ENCODE data around the gene SARNP. TPM values are rescaled to one million over a fixed set of nuclear protein-coding genes. Genes with fewer than 3 reads are reported as not detected.

The SARNP gene
- polyA plus RNA-seq, 3 donors, result 131 to 167 (median 158) TPM

GRCh38 chr12:55715169-55715764 is 102.3 kb downstream of the SARNP start:
- DNase-seq (ENCODE audit: low read depth in 3 of 3, low spot score in 2 of 3), result no peak

- DNase-seq (ENCODE audit: low read depth in 3 of 3, low spot score in 2 of 3), result no peak
These were observed 103.8 kb downstream of the SARNP start for GRCh38 chr12:55713721-55714120.

- DNase-seq (ENCODE audit: low read depth in 3 of 3, low spot score in 2 of 3), result no peak
These were observed 104.7 kb downstream of the SARNP start for GRCh38 chr12:55712700-55713415.

GRCh38 chr12:55711786-55712553 is 105.6 kb downstream of the SARNP start:
- DNase-seq (ENCODE audit: low read depth in 3 of 3, low spot score in 2 of 3), result no peak

GRCh38 chr12:55708695-55709233 is 108.8 kb downstream of the SARNP start:
- no peak for DNase-seq (ENCODE audit: low read depth in 3 of 3, low spot score in 2 of 3)

- DNase-seq (ENCODE audit: low read depth in 3 of 3, low spot score in 2 of 3), result no peak
These were observed 109.5 kb downstream of the SARNP start, which contains the start of gene ITGA7 for GRCh38 chr12:55707841-55708694. Gene ITGA7 (minus strand): TSS chr12:55707904. CDS start chr12:55707682, 222 bp downstream.

Other genes starting within 250 kb of the SARNP start
- not detected for gene OR2AP1, start 245.3 kb downstream of the SARNP start, polyA plus RNA-seq (ENCODE audit: insufficient read length in 3 of 3)
- gene OR10P1, start 180.8 kb downstream of the SARNP start, polyA plus RNA-seq (ENCODE audit: insufficient read length in 3 of 3), result not detected
- 10 to 100 TPM; 22.3 to 27.7 (median 22.5) TPM for gene ITGA7, start 109.8 kb downstream of the SARNP start, polyA plus RNA-seq (ENCODE audit: insufficient read length in 3 of 3)
- gene BLOC1S1, start 101.7 kb downstream of the SARNP start, polyA plus RNA-seq (ENCODE audit: insufficient read length in 3 of 3), result 100 to 1,000 TPM; 114 to 135 (median 133) TPM
- gene RDH5, start 97.3 kb downstream of the SARNP start, polyA plus RNA-seq (ENCODE audit: insufficient read length in 3 of 3), result 10 to 100 TPM; 18.2 to 22.8 (median 19.2) TPM
- 100 to 1,000 TPM; 674 to 749 (median 723) TPM for gene CD63, start 88.7 kb downstream of the SARNP start, polyA plus RNA-seq (ENCODE audit: insufficient read length in 3 of 3)
- 10 to 100 TPM; 19.9 to 21.4 (median 20.6) TPM for gene GDF11, start 74.6 kb downstream of the SARNP start, polyA plus RNA-seq (ENCODE audit: insufficient read length in 3 of 3)
- 10 to 100 TPM; 32.4 to 43.5 (median 43.3) TPM for gene ORMDL2, start 317 bp upstream of the SARNP start, polyA plus RNA-seq (ENCODE audit: insufficient read length in 3 of 3)
- gene DNAJC14, start 11.9 kb upstream of the SARNP start, polyA plus RNA-seq (ENCODE audit: insufficient read length in 3 of 3), result 10 to 100 TPM; 45.3 to 49.6 (median 46.6) TPM
- gene MMP19, start 25.2 kb upstream of the SARNP start, polyA plus RNA-seq (ENCODE audit: insufficient read length in 3 of 3), result under 1 TPM; 0.47 to 0.93 (median 0.52) TPM
- 10 to 100 TPM; 35.6 to 37.5 (median 36.3) TPM for gene PYM1, start 110.2 kb upstream of the SARNP start, polyA plus RNA-seq (ENCODE audit: insufficient read length in 3 of 3)
- 10 to 100 TPM; 17.2 to 17.8 (median 17.7) TPM for gene DGKA, start 113.4 kb upstream of the SARNP start, polyA plus RNA-seq (ENCODE audit: insufficient read length in 3 of 3)
- gene PMEL, start 148.3 kb upstream of the SARNP start, polyA plus RNA-seq (ENCODE audit: insufficient read length in 3 of 3), result 1 to 10 TPM; 3.0 to 3.9 (median 3.8) TPM
- gene CDK2, start 149.1 kb upstream of the SARNP start, polyA plus RNA-seq (ENCODE audit: insufficient read length in 3 of 3), result 10 to 100 TPM; 56.8 to 58.8 (median 58.6) TPM
- gene RAB5B, start 156.4 kb upstream of the SARNP start, polyA plus RNA-seq (ENCODE audit: insufficient read length in 3 of 3), result 100 to 1,000 TPM; 160 to 162 (median 161) TPM
- 10 to 100 TPM; 47.0 to 48.1 (median 47.4) TPM for gene SUOX, start 179.6 kb upstream of the SARNP start, polyA plus RNA-seq (ENCODE audit: insufficient read length in 3 of 3)
- 10 to 100 TPM; 15.0 to 15.7 (median 15.1) TPM for gene IKZF4, start 203.3 kb upstream of the SARNP start, polyA plus RNA-seq (ENCODE audit: insufficient read length in 3 of 3)
- gene RPS26, start 224.2 kb upstream of the SARNP start, polyA plus RNA-seq (ENCODE audit: insufficient read length in 3 of 3), result 100 to 1,000 TPM; 127 to 550 (median 327) TPM